Trophoblast cell (in vitro differentiated cells and primary cell): ENCODE measurements around the gene KCNAB1.

Experiments
- DNase-seq, 2 donors: peaks; one replicate each; pipeline ENCODE4 v3.0.0-alpha.2; 2016
- H2AFZ ChIP-seq: 2 replicates; pipeline ENCODE4 v1.6.1; 2013; ENCODE audit warnings: low read length, moderate library complexity, mild to moderate bottlenecking; ENCODE audit not compliant: insufficient read depth, poor library complexity
- H2AK5ac ChIP-seq: 2 replicates; pipeline ENCODE4 v1.6.1; 2013; ENCODE audit warnings: mild to moderate bottlenecking, low read length
- H2BK120ac ChIP-seq: 2 replicates; pipeline ENCODE4 v1.6.1; 2013; ENCODE audit warnings: low read length, mild to moderate bottlenecking, moderate library complexity; ENCODE audit not compliant: insufficient read depth, poor library complexity
- H2BK12ac ChIP-seq: 2 replicates; pipeline ENCODE4 v1.6.1; 2013; ENCODE audit warnings: mild to moderate bottlenecking, low read length, moderate library complexity
- H2BK5ac ChIP-seq: 2 replicates; pipeline ENCODE4 v1.6.1; 2013; ENCODE audit warnings: low read length, low read depth, moderate library complexity, mild to moderate bottlenecking; ENCODE audit not compliant: poor library complexity
- H3K14ac ChIP-seq: 2 replicates; pipeline ENCODE4 v1.6.1; 2013; ENCODE audit warnings: mild to moderate bottlenecking, low read length
- H3K18ac ChIP-seq: 2 replicates; pipeline ENCODE4 v1.6.1; 2013; ENCODE audit warnings: mild to moderate bottlenecking, low read length
- H3K23ac ChIP-seq: 2 replicates; pipeline ENCODE4 v1.6.1; 2013; ENCODE audit warnings: low read length
- H3K27ac ChIP-seq: 2 replicates; pipeline ENCODE4 v1.5.1; 2013; ENCODE audit warnings: low read depth, mild to moderate bottlenecking, inconsistent platforms, low read length, moderate library complexity
- H3K27me3 ChIP-seq: 2 replicates; pipeline ENCODE4 v1.6.1; 2013; ENCODE audit warnings: inconsistent platforms, mild to moderate bottlenecking, low read length, moderate library complexity; ENCODE audit not compliant: insufficient read depth
- H3K36me3 ChIP-seq, 2 experiments: 1 replicate in 1 of 2; 2 replicates in 1 of 2; pipeline ENCODE4 v1.6.1; 2013; ENCODE audit warnings: low read length in 2 of 2, mild to moderate bottlenecking in 2 of 2, moderate library complexity in 1 of 2; ENCODE audit not compliant: insufficient read depth in 2 of 2, control insufficient read depth in 1 of 2
- H3K4ac ChIP-seq: 2 replicates; pipeline ENCODE4 v1.6.1; 2013; ENCODE audit warnings: low read depth, mild to moderate bottlenecking, low read length, moderate library complexity
- H3K4me1 ChIP-seq, 2 experiments: 1 replicate in 1 of 2; 2 replicates in 1 of 2; pipeline ENCODE4 v1.6.1; 2013; ENCODE audit warnings: low read length in 2 of 2, mild to moderate bottlenecking in 2 of 2, moderate library complexity in 1 of 2; ENCODE audit not compliant: insufficient read depth in 2 of 2, control insufficient read depth in 1 of 2
- H3K4me2 ChIP-seq: 2 replicates; pipeline ENCODE4 v1.6.1; 2013; ENCODE audit warnings: inconsistent platforms, mild to moderate bottlenecking, low read length, moderate library complexity
- H3K4me3 ChIP-seq: 2 replicates; pipeline ENCODE4 v1.5.1; 2013; ENCODE audit warnings: mild to moderate bottlenecking, low read depth, low read length, inconsistent platforms
- H3K79me1 ChIP-seq: one replicate; pipeline ENCODE4 v1.6.1; 2013; ENCODE audit warnings: low read length
- H3K79me2 ChIP-seq: 2 replicates; pipeline ENCODE4 v1.6.1; 2013; ENCODE audit warnings: low read length, mild to moderate bottlenecking; ENCODE audit not compliant: control insufficient read depth, insufficient read depth, poor library complexity
- H3K9ac ChIP-seq: 2 replicates; pipeline ENCODE4 v1.6.1; 2013; ENCODE audit warnings: mild to moderate bottlenecking, low read length
- H3K9me3 ChIP-seq: 2 replicates; pipeline ENCODE4 v1.6.1; 2013; ENCODE audit warnings: low read depth, mild to moderate bottlenecking, control low read depth, inconsistent platforms, low read length; ENCODE audit not compliant: insufficient read depth
- H4K12ac ChIP-seq: 2 replicates; pipeline ENCODE4 v1.6.1; 2013; ENCODE audit warnings: low read depth, mild to moderate bottlenecking, low read length, moderate library complexity
- H4K8ac ChIP-seq: 2 replicates; pipeline ENCODE4 v1.6.1; 2013; ENCODE audit warnings: low read depth, mild to moderate bottlenecking, low read length, moderate library complexity
- H4K91ac ChIP-seq: one replicate; pipeline ENCODE4 v1.6.1; 2013; ENCODE audit warnings: low read depth, mild to moderate bottlenecking, low read length, moderate library complexity
- WGBS: extraction: QIAGEN DNeasy Blood & Tissue Kit; methylation state at CpG from one replicate; pipeline ENCODE4 v1.1.7; 2013; ENCODE audit warnings: missing lambda C conversion rate; ENCODE audit not compliant: insufficient read length, insufficient coverage; ENCODE audit errors: extremely low coverage; 5-methylcytosine and 5-hydroxymethylcytosine counted together

KCNAB1 gene

GRCh38 chr3:156240642-156241041 lies 120.3 kb downstream of the KCNAB1 start:
- Histone ChIP-seq H3K79me1 (no peaks in the 10 kb centered on the region), H2AFZ (no peak overlapping the region), H3K4me2 (no peak overlapping the region), H3K79me2 (no peaks in the 10 kb centered on the region), H3K4me1 (no peaks in the 10 kb centered on the region), H3K27ac (no peak overlapping the region), H2BK120ac (no peak overlapping the region), H4K12ac (no peak overlapping the region), H2AK5ac (no peak overlapping the region), H2BK12ac (no peak overlapping the region), H3K4me3 (no peak overlapping the region), H3K14ac (no peak overlapping the region), H4K91ac (no peak overlapping the region), H3K4ac (no peak overlapping the region), H3K18ac (no peak overlapping the region), H3K9ac (no peak overlapping the region), H3K9me3 (no peaks in the 10 kb centered on the region), H3K27me3 (no peaks in the 10 kb centered on the region), H3K23ac (no peak overlapping the region), H3K36me3 (no peaks in the 10 kb centered on the region), H4K8ac (no peak overlapping the region), H2BK5ac (no peak overlapping the region)
- no CpG with 5 or more reads among the region's 5 CpGs for WGBS
- DNase-seq: no peak

GRCh38 chr3:156246961-156247725 lies 126.8 kb downstream of the KCNAB1 start:
- DNase-seq: no peak
- Histone ChIP-seq H3K9me3 (no peaks in the 10 kb centered on the region), H4K91ac (no peak overlapping the region), H2AFZ (no peak overlapping the region), H2BK12ac (no peak overlapping the region), H3K27me3 (no peaks in the 10 kb centered on the region), H3K27ac (no peak overlapping the region), H3K9ac (no peak overlapping the region), H3K4ac (no peak overlapping the region), H3K23ac (no peak overlapping the region), H2AK5ac (no peak overlapping the region), H3K18ac (no peak overlapping the region), H3K79me2 (no peaks in the 10 kb centered on the region), H4K12ac (no peak overlapping the region), H3K4me2 (no peak overlapping the region), H3K4me3 (no peak overlapping the region), H2BK5ac (no peak overlapping the region), H3K79me1 (no peaks in the 10 kb centered on the region), H3K4me1 (no peaks in the 10 kb centered on the region), H2BK120ac (no peak overlapping the region), H4K8ac (no peak overlapping the region), H3K14ac (no peak overlapping the region), H3K36me3 (no peaks in the 10 kb centered on the region)
- no CpG with 5 or more reads among the region's 5 CpGs for WGBS

- Histone ChIP-seq H2AK5ac (no peak overlapping the region), H3K27ac (no peak overlapping the region), H2BK120ac (no peak overlapping the region), H3K79me1 (no peaks in the 10 kb centered on the region), H3K4ac (no peak overlapping the region), H3K4me2 (no peak overlapping the region), H3K79me2 (no peaks in the 10 kb centered on the region), H2BK12ac (no peak overlapping the region), H3K4me3 (no peak overlapping the region), H2AFZ (no peak overlapping the region), H3K23ac (no peak overlapping the region), H4K12ac (no peak overlapping the region), H3K36me3 (no peaks in the 10 kb centered on the region), H3K18ac (no peak overlapping the region), H4K8ac (no peak overlapping the region), H4K91ac (no peak overlapping the region), H3K9me3 (no peaks in the 10 kb centered on the region), H3K27me3 (no peaks in the 10 kb centered on the region), H2BK5ac (no peak overlapping the region), H3K4me1 (peaks cover 3 to 9% of the 10 kb centered on the region in 2 experiments), H3K14ac (no peak overlapping the region), H3K9ac (no peak overlapping the region)
- no peak for DNase-seq
- WGBS: no CpG with 5 or more reads among the region's 1 CpG
These were observed 130.2 kb downstream of the KCNAB1 start for GRCh38 chr3:156250550-156250949.

GRCh38 chr3:156251424-156251823 lies 131.0 kb downstream of the KCNAB1 start:
- Histone ChIP-seq H3K4me1 (peaks cover 3 to 9% of the 10 kb centered on the region in 2 experiments), H3K9ac (no peak overlapping the region), H3K27ac (no peak overlapping the region), H3K18ac (no peak overlapping the region), H2BK5ac (no peak overlapping the region), H3K4me2 (no peak overlapping the region), H3K4ac (no peak overlapping the region), H2BK120ac (no peak overlapping the region), H3K23ac (no peak overlapping the region), H3K36me3 (no peaks in the 10 kb centered on the region), H3K4me3 (no peak overlapping the region), H3K27me3 (no peaks in the 10 kb centered on the region), H3K79me1 (no peaks in the 10 kb centered on the region), H3K79me2 (no peaks in the 10 kb centered on the region), H2BK12ac (no peak overlapping the region), H4K91ac (no peak overlapping the region), H3K14ac (no peak overlapping the region), H4K8ac (no peak overlapping the region), H2AFZ (no peak overlapping the region), H3K9me3 (no peaks in the 10 kb centered on the region), H2AK5ac (no peak overlapping the region), H4K12ac (no peak overlapping the region)
- no peak for DNase-seq
- no CpG with 5 or more reads among the region's 4 CpGs for WGBS
